K562 (cell line): Measurements from ENCODE around the gene SETD3. TPM values are rescaled to one million over a fixed set of nuclear protein-coding genes. Genes with fewer than 3 reads are reported as not detected.

Experiments used
- ATAC-seq: fragments of 200-7000 bp; cut with Tn5 transposase; 3 replicates; pipeline ENCODE4 v1.9.1; 2020; ENCODE audit warnings: moderate library complexity
- BruUV-seq: library from RNA; stranded (reverse); fragments of 400-500 nt; replicated peaks from 2 replicates; lab custom pipeline; 2021; lab: Mats Ljungman, UMichigan
- CTCF ChIA-PET: fragments of 300-600 bp; formaldehyde crosslinking; extraction: SDS; loops from one replicate; lab custom pipeline; 2021; ENCODE audit warnings: low intra/inter-chr PET ratio; lab: Yijun Ruan, JAX
- POLR2A ChIA-PET: fragments of 300-600, 350-650 bp; sonication (Branson Sonifier 250); formaldehyde crosslinking; extraction: SDS; loops from one replicate; lab custom pipeline; 2021; ENCODE audit warnings: antibody characterized with exemption, inconsistent platforms; lab: Yijun Ruan, JAX
- DNase-seq, 4 experiments: peaks; one replicate each; pipeline versions ENCODE4 v3.0.0 to v3.0.0-alpha.2; 2011 to 2018; ENCODE audit warnings: low spot score in 3 of 4, mixed read lengths in 3 of 4; ENCODE audit errors: extremely low read depth in 1 of 4
- FAIRE-seq: peaks from 2 replicates; lab custom pipeline; 2011; peaks lifted over from hg19 to GRCh38; lab: Jason Lieb, UNC
- H2AFZ ChIP-seq: 2 replicates; pipeline ENCODE4 v1.6.0; 2011; ENCODE audit warnings: low read depth, low read length, control low read depth, inconsistent platforms
- H3K27ac ChIP-seq: fragments of 200-600 bp; 3 replicates; pipeline ENCODE4 v1.8.0; 2011; ENCODE audit warnings: low read depth, mild to moderate bottlenecking, control low read depth, inconsistent platforms, low read length, moderate library complexity, mixed read lengths; ENCODE audit errors: extremely low read depth
- H3K27me3 ChIP-seq, 2 experiments: fragments of 300-600 bp in 1 of 2; 2 replicates in 1 of 2; 3 replicates in 1 of 2; pipeline versions ENCODE4 v1.6.0 to v1.8.0; 2011; ENCODE audit warnings: inconsistent platforms in 2 of 2, low read length in 2 of 2, mild to moderate bottlenecking in 1 of 2, mixed read lengths in 1 of 2, moderate library complexity in 1 of 2; ENCODE audit not compliant: control insufficient read depth in 2 of 2, insufficient read depth in 2 of 2
- H3K36me3 ChIP-seq: fragments of 300-600 bp; 3 replicates; pipeline ENCODE4 v1.8.0; 2011; ENCODE audit warnings: mild to moderate bottlenecking, low read length, inconsistent platforms; ENCODE audit not compliant: control insufficient read depth, insufficient read depth
- H3K4me1 ChIP-seq, 2 experiments: fragments of 200-600 bp in 1 of 2; replicated peaks in 1 of 2; 2 replicates in 1 of 2; 3 replicates in 1 of 2; pipeline versions ENCODE4 v1.5.1 to v1.8.0; 2011; ENCODE audit warnings: inconsistent platforms in 2 of 2, low read length in 2 of 2, mild to moderate bottlenecking in 1 of 2, mixed read lengths in 1 of 2, moderate library complexity in 1 of 2; ENCODE audit not compliant: control insufficient read depth in 2 of 2, insufficient read depth in 2 of 2
- H3K4me2 ChIP-seq: 2 replicates; pipeline ENCODE4 v1.6.1; 2011; ENCODE audit warnings: low read length, control low read depth, inconsistent platforms, mixed read lengths; ENCODE audit not compliant: insufficient read depth
- H3K4me3 ChIP-seq: fragments of 200-600 bp; sonication (generic), shearing (Covaris generic); 2 replicates; pipeline ENCODE4 v1.5.1; 2016; ENCODE audit warnings: control low read depth, inconsistent platforms
- H3K79me2 ChIP-seq: fragments of 200-600 bp; 3 replicates; pipeline ENCODE4 v1.8.0; 2011; ENCODE audit warnings: low read length, inconsistent platforms; ENCODE audit not compliant: control insufficient read depth, insufficient read depth
- H3K9ac ChIP-seq, 2 experiments: 2 replicates each; pipeline versions ENCODE4 v1.6.0 to v1.6.1; 2011; ENCODE audit warnings: low read depth in 2 of 2, low read length in 2 of 2, control low read depth in 1 of 2, inconsistent platforms in 1 of 2, mild to moderate bottlenecking in 1 of 2, mixed read lengths in 1 of 2; ENCODE audit not compliant: insufficient read depth in 1 of 2
- H3K9me1 ChIP-seq: one replicate; pipeline ENCODE4 v1.6.0; 2011; ENCODE audit warnings: inconsistent platforms, mild to moderate bottlenecking, low read length, moderate library complexity; ENCODE audit not compliant: control insufficient read depth, insufficient read depth
- H3K9me3 ChIP-seq: replicated peaks from 2 replicates; pipeline ENCODE4 v1.5.1; 2011; ENCODE audit warnings: low read depth, low read length, inconsistent platforms; ENCODE audit not compliant: control insufficient read depth, insufficient read depth
- H4K20me1 ChIP-seq: replicated peaks from 2 replicates; pipeline ENCODE4 v1.6.1; 2011; ENCODE audit warnings: low read length, inconsistent platforms, mixed read lengths; ENCODE audit not compliant: control insufficient read depth, insufficient read depth
- CREBBP ChIP-seq: IDR thresholded peaks from one replicate; pipeline ENCODE4 v1.6.1; 2012; ENCODE audit warnings: low read depth, mild to moderate bottlenecking, control low read depth, inconsistent platforms, low read length
- FOXA3 ChIP-seq, 2 experiments: fragments of 450-650 bp in 1 of 2; sonication (generic) in 1 of 2; formaldehyde crosslinking; IDR thresholded peaks in 1 of 2; conservative IDR thresholded peaks in 1 of 2; 2 replicates each; pipeline versions ENCODE4 v1.4.0 to v1.8.0; 2020 to 2022; ENCODE audit warnings: mild to moderate bottlenecking in 2 of 2, missing genetic modification reagents in 1 of 2
- KDM4B ChIP-seq, 2 experiments: fragments of 450-650 bp in 1 of 2; sonication (generic) in 1 of 2; IDR thresholded peaks; 2 replicates each; pipeline ENCODE4 v1.6.1; 2016 to 2017; ENCODE audit warnings: borderline replicate concordance in 2 of 2, antibody characterized with exemption in 1 of 2, low read depth in 1 of 2, mild to moderate bottlenecking in 1 of 2
- MAZ ChIP-seq, 2 experiments: fragments of 450-650 bp in 1 of 2; sonication (generic) in 1 of 2; formaldehyde crosslinking; IDR thresholded peaks in 1 of 2; conservative IDR thresholded peaks in 1 of 2; 2 replicates each; pipeline versions ENCODE4 v1.4.0 to v1.5.0; 2020; ENCODE audit warnings: mild to moderate bottlenecking in 1 of 2, missing genetic modification reagents in 1 of 2
- NCOA1 ChIP-seq: fragments of 450-650 bp; IDR thresholded peaks from 2 replicates; pipeline ENCODE4 v1.6.1; 2016; ENCODE audit warnings: low read depth
- NKRF ChIP-seq: fragments of 450-650 bp; IDR thresholded peaks from 2 replicates; pipeline ENCODE4 v1.6.1; 2016; ENCODE audit warnings: borderline replicate concordance
- SP2 ChIP-seq: IDR thresholded peaks from 2 replicates; pipeline ENCODE4 v1.6.1; 2011; ENCODE audit warnings: mild to moderate bottlenecking, low read depth, low read length, moderate library complexity; ENCODE audit not compliant: poor library complexity, severe bottlenecking; ENCODE audit errors: extremely low read depth
- ZNF77 ChIP-seq: fragments of 250-450 bp; sonication (Bioruptor Pico); IDR thresholded peaks from 2 replicates; pipeline ENCODE4 v1.5.0; 2020
- WGBS: fragments of 100-300 bp; shearing (Covaris generic); methylation state at CpG from one replicate; pipeline ENCODE4 v1.1.6; 2016; ENCODE audit warnings: low coverage, mixed read lengths; ENCODE audit not compliant: insufficient coverage; ENCODE audit errors: missing lambda C conversion rate; 5-methylcytosine and 5-hydroxymethylcytosine counted together
- in situ Hi-C: fragments of 300-500 bp; cut with MboI; formaldehyde crosslinking; loops from 4 replicates; pipeline ENCODE4 v1.15.0; 2018; ENCODE audit warnings: inconsistent platforms, mixed read lengths
- intact Hi-C: fragments of 100-400 bp; cut with micrococcal nuclease; formaldehyde crosslinking; loops from 2 replicates; pipeline ENCODE4 v1.14.2; 2022
- polyA plus RNA-seq, 8 experiments: library from polyadenylated mRNA; depleted of rRNA in 4 of 8; stranded (reverse) in 5 of 8; unstranded in 3 of 8; fragments of >200 nt; fragmentation: Nextera tagmentation in 2 of 8; fragmentation: Illumina TruSeq in 1 of 8; extraction: Ambion mirVana in 2 of 8; extraction: Trizol in 1 of 8; gene quantifications; 2 replicates each; pipeline versions ENCODE4 v1.2.1 to v1.2.3, GENCODE V29; 2011 to 2014; ENCODE audit warnings: inconsistent platforms in 1 of 8, missing spikeins in 1 of 8
- total RNA-seq, 7 experiments: library from RNA; depleted of rRNA in 6 of 7; stranded (reverse); fragments of >200 nt in 6 of 7; fragmentation: Illumina TruSeq in 2 of 7; extraction: Trizol in 2 of 7; gene quantifications; 2 replicates each; pipeline versions ENCODE4 v1.2.1 to v1.2.3, GENCODE V29; 2011 to 2021; ENCODE audit warnings: low replicate concordance in 1 of 7
- TF ChIP-seq, protein P1 (sequence below): sonication (generic); formaldehyde crosslinking; IDR thresholded peaks from 2 replicates; pipeline ENCODE4 v1.8.1; 2022; ENCODE audit warnings: missing genetic modification reagents
- TF ChIP-seq, protein P2 (sequence below), 2 experiments: fragments of 150-350 bp in 1 of 2; IDR thresholded peaks; 2 replicates each; pipeline ENCODE4 v1.6.1; 2012 to 2016; ENCODE audit warnings: low read depth in 2 of 2, low read length in 2 of 2, mild to moderate bottlenecking in 1 of 2, moderate library complexity in 1 of 2

The SETD3 gene
- total and polyA plus RNA-seq, 9 of the 15 experiments (the other 6 are each of a cell fraction or from before 2014, with no cell fraction given), result 8.5 to 35.9 (median 26.5) TPM

GRCh38 chr14:99508896-99509629, 28.4 kb upstream of the SETD3 start (continued):
- TF ChIP-seq SP2, result no peak

DNA sequence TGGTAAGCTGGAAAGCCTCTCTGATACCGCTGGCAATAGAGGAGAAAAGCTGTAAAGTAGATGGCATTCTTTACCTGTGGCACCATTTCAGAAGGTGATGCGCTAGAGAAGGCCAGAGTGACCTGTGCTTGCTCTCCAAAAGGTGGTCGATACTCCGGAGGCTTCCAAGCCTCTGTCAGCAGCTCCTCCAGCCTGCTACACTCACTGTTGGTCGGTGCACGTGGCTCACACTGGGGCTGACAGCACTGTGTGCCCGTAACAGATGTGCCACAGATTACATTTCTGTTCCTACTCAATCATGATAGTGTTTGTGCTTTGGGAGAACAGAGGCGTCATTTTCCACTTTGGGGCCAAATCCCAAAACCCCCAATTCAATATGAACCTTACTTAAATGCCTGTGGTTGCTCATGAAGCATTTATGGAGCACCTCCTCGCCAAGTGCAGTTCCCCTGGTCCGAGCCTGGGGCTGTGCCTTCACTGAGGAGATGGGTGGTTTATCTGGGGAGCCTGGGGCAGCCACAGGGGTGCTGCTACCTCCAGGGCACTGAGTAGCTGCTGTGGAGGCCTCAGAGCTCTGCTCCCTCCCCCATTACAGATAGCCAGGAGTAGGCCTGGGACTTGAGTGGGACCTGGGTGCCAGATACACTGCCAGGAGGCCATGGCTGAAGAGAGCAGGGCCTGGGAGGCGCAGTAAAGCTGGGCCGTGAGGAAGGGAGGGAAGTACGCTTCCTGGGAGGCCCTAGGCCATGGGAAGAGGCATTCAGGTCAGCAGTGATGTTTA, 27.4 kb upstream of the SETD3 start:
- H3K4me3 ChIP-seq, result no peak overlapping the region
- H3K36me3 ChIP-seq, result peaks cover 77% of the 10 kb centered on the region
- H3K4me1 ChIP-seq, result peaks cover 0 to 6% of the 10 kb centered on the region in 2 experiments; a peak in 2 of 5 replicates
- intact Hi-C loops (no loop called here), in situ Hi-C loops (no loop called here)
- H3K9ac ChIP-seq, result no peak overlapping the region
- no TSS peak for BruUV-seq
- H3K79me2 ChIP-seq, result no peaks in the 10 kb centered on the region
- H3K9me1 ChIP-seq, result no peaks in the 10 kb centered on the region
- no peaks in the 10 kb centered on the region for H3K9me3 ChIP-seq
- 90% methylated on average over 10 of the region's 13 CpGs for WGBS
- 0 out of 2 replicates have a peak, but pooled peaks cover 7% of the 10 kb centered on the region for H4K20me1 ChIP-seq
- H3K27ac ChIP-seq, result no peak overlapping the region
- H2AFZ ChIP-seq, result no peak overlapping the region
- no peak overlapping the region for H3K4me2 ChIP-seq
- no peaks in the 10 kb centered on the region for H3K27me3 ChIP-seq
- FAIRE-seq (no peak), ATAC-seq (no peak), DNase-seq (no peak)
- ChIA-PET POLR2A (interaction anchor here (0.6 to 1.3 kb wide), 3 partner anchors 9 to 105 kb away, joined by 3 to 5 read pairs (median 4); no protein-coding TSS in a partner anchor), CTCF (no interaction called here)
- TF ChIP-seq KDM4B (IDR thresholded peaks at IDR 0.05; ENCODE audit: borderline replicate concordance in 2 of 2, low read depth in 1 of 2), result no peak
- no peak for TF ChIP-seq ZNF77 (CRISPR knock-in tag)
- TF ChIP-seq, protein P1, sequence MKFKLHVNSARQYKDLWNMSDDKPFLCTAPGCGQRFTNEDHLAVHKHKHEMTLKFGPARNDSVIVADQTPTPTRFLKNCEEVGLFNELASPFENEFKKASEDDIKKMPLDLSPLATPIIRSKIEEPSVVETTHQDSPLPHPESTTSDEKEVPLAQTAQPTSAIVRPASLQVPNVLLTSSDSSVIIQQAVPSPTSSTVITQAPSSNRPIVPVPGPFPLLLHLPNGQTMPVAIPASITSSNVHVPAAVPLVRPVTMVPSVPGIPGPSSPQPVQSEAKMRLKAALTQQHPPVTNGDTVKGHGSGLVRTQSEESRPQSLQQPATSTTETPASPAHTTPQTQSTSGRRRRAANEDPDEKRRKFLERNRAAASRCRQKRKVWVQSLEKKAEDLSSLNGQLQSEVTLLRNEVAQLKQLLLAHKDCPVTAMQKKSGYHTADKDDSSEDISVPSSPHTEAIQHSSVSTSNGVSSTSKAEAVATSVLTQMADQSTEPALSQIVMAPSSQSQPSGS (CRISPR knock-in tag), result no peak
- no peak for TF ChIP-seq NKRF
- TF ChIP-seq NCOA1, result no peak
- TF ChIP-seq, protein P2, sequence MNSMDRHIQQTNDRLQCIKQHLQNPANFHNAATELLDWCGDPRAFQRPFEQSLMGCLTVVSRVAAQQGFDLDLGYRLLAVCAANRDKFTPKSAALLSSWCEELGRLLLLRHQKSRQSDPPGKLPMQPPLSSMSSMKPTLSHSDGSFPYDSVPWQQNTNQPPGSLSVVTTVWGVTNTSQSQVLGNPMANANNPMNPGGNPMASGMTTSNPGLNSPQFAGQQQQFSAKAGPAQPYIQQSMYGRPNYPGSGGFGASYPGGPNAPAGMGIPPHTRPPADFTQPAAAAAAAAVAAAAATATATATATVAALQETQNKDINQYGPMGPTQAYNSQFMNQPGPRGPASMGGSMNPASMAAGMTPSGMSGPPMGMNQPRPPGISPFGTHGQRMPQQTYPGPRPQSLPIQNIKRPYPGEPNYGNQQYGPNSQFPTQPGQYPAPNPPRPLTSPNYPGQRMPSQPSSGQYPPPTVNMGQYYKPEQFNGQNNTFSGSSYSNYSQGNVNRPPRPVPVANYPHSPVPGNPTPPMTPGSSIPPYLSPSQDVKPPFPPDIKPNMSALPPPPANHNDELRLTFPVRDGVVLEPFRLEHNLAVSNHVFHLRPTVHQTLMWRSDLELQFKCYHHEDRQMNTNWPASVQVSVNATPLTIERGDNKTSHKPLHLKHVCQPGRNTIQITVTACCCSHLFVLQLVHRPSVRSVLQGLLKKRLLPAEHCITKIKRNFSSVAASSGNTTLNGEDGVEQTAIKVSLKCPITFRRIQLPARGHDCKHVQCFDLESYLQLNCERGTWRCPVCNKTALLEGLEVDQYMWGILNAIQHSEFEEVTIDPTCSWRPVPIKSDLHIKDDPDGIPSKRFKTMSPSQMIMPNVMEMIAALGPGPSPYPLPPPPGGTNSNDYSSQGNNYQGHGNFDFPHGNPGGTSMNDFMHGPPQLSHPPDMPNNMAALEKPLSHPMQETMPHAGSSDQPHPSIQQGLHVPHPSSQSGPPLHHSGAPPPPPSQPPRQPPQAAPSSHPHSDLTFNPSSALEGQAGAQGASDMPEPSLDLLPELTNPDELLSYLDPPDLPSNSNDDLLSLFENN (IDR thresholded peaks at IDR 0.05; ENCODE audit: low read depth in 2 of 2, low read length in 2 of 2), result no peak
- no peak for TF ChIP-seq FOXA3 (CRISPR knock-in tag; conservative IDR thresholded peaks at IDR 0.05 in 1 of 2, IDR thresholded peaks at IDR 0.05 in 1 of 2)
- no peak for TF ChIP-seq CREBBP
- no peak for TF ChIP-seq MAZ (CRISPR knock-in tag; conservative IDR thresholded peaks at IDR 0.05 in 1 of 2, IDR thresholded peaks at IDR 0.05 in 1 of 2)
